ENCODE measurements around the gene SFTPB.
A peak's percentile ranks its signal among the peaks of the same experiment; 100 is the strongest.
"Not testable (repeated sequence)": the region's sequence is repeated elsewhere in the genome, so short reads cannot be mapped to it uniquely, and the experiment has no call there.

Gene SFTPB

GRCh38 chr2:85652056-85652455 lies 15.9 kb downstream of the SFTPB start:
- DNase-seq = no peak

- DNase-seq = no peak
Observed at GRCh38 chr2:85651097-85651496, 16.9 kb downstream of the SFTPB start.

GRCh38 chr2:85650456-85650855 lies 17.5 kb downstream of the SFTPB start:
- no peak for DNase-seq

GRCh38 chr2:85649201-85650190 lies 18.5 kb downstream of the SFTPB start:
- no peak for DNase-seq

GRCh38 chr2:85648619-85649018 lies 19.4 kb downstream of the SFTPB start:
- peak; percentile 48 for DNase-seq

- no peak for DNase-seq
Observed at GRCh38 chr2:85647823-85648526, 20.0 kb downstream of the SFTPB start.

- DNase-seq = no peak
Observed at GRCh38 chr2:85646166-85646565, 21.8 kb downstream of the SFTPB start.

GRCh38 chr2:85644909-85645308 lies 23.1 kb downstream of the SFTPB start:
- DNase-seq = no peak

GRCh38 chr2:85642725-85643124 lies 25.3 kb downstream of the SFTPB start:
- no peak for DNase-seq

GRCh38 chr2:85635636-85636035 lies 32.4 kb downstream of the SFTPB start:
- no peak for DNase-seq

GRCh38 chr2:85635011-85635410 lies 33.0 kb downstream of the SFTPB start:
- DNase-seq = no peak

GRCh38 chr2:85631316-85631715 lies 36.7 kb downstream of the SFTPB start:
- DNase-seq = no peak

GRCh38 chr2:85628658-85629057 lies 39.3 kb downstream of the SFTPB start:
- no peak for DNase-seq

GRCh38 chr2:85623991-85624390 lies 44.0 kb downstream of the SFTPB start:
- DNase-seq = no peak

- no peak for DNase-seq
Observed at GRCh38 chr2:85621338-85621737, 46.7 kb downstream of the SFTPB start.

GRCh38 chr2:85619617-85620016 lies 48.4 kb downstream of the SFTPB start:
- DNase-seq = no peak

GRCh38 chr2:85617723-85618122 lies 50.3 kb downstream of the SFTPB start:
- DNase-seq = not testable (repeated sequence)

GRCh38 chr2:85615413-85615728 lies 52.6 kb downstream of the SFTPB start:
- no peak for DNase-seq

- not testable (repeated sequence) for DNase-seq
Observed at GRCh38 chr2:85614757-85615156, 53.2 kb downstream of the SFTPB start.

- DNase-seq = peak; percentile 88
Observed at GRCh38 chr2:85613717-85614515, 54.1 kb downstream of the SFTPB start.

GRCh38 chr2:85611705-85612587 lies 56.1 kb downstream of the SFTPB start, which contains the start of gene C2orf68:
Gene C2orf68, minus strand, starts transcription at chr2:85612066. Its CDS starts 82 bp downstream, at chr2:85611984.
- peak; percentile 95 for DNase-seq

GRCh38 chr2:85611217-85611704 lies 56.7 kb downstream of the SFTPB start:
- no peak for DNase-seq

Measured in NCI-H82 (cell line).